Activated B cell treated with CpG ODN at 0.5 μM for 24 hours (primary cell): ENCODE results near the gene ATP6V1G2. TPM values are rescaled to one million over a fixed set of nuclear protein-coding genes. Genes with fewer than 3 reads are reported as not detected.
"Not testable (repeated sequence)": the region's sequence is repeated elsewhere in the genome, so short reads cannot be mapped to it uniquely, and the experiment has no call there.

ENCODE experiments used
- ATAC-seq: fragments of 200-7000 bp; cut with Tn5 transposase; one replicate; pipeline ENCODE4 v1.10.0; 2021; ENCODE audit warnings: low read depth, mild to moderate bottlenecking, moderate library complexity
- CTCF ChIA-PET: fragments of 350-600 bp; sonication (Branson Sonifier 250); formaldehyde crosslinking; loops from one replicate; lab custom pipeline; 2021; ENCODE audit warnings: antibody characterized with exemption; lab: Charles Lee
- POLR2A ChIA-PET: fragments of 350-600 bp; sonication (Branson Sonifier 250); formaldehyde crosslinking; loops from one replicate; lab custom pipeline; 2021; ENCODE audit warnings: antibody characterized with exemption; lab: Charles Lee
- DNase-seq: peaks from one replicate; pipeline ENCODE4 v3.0.0; 2022
- H3K27ac Mint-ChIP-seq: one replicate; pipeline ENCODE4 v1.8.0; 2020; ENCODE audit warnings: mixed read lengths
- H3K27me3 Mint-ChIP-seq: one replicate; pipeline ENCODE4 v1.8.0; 2021; ENCODE audit warnings: mixed read lengths
- H3K36me3 Mint-ChIP-seq: one replicate; pipeline ENCODE4 v1.8.0; 2021; ENCODE audit warnings: low read depth, mixed read lengths
- H3K4me1 Mint-ChIP-seq: one replicate; pipeline ENCODE4 v1.8.0; 2021; ENCODE audit warnings: mixed read lengths
- H3K4me3 Mint-ChIP-seq: one replicate; pipeline ENCODE4 v1.8.0; 2020; ENCODE audit warnings: mild to moderate bottlenecking, mixed read lengths
- H3K9me3 Mint-ChIP-seq: one replicate; pipeline ENCODE4 v1.8.0; 2020; ENCODE audit warnings: mixed read lengths
- CTCF ChIP-seq: fragments of 200-600 bp; IDR thresholded peaks from one replicate; pipeline ENCODE4 v1.8.0; 2022; ENCODE audit warnings: antibody characterized with exemption, mild to moderate bottlenecking
- intact Hi-C: fragments of 100-400 bp; cut with micrococcal nuclease; formaldehyde crosslinking; loops from one replicate; pipeline ENCODE4 v1.15.1; 2024
- total RNA-seq: library from RNA; stranded (reverse); gene quantifications from 2 replicates; pipeline ENCODE4 v1.2.3, GENCODE V29; 2022

ATP6V1G2 gene
- total RNA-seq, 1 donor from 2014 or later = 1.9 TPM

- DNase-seq (no peak), ATAC-seq (no peak)
- no peak overlapping the region for H3K27ac Mint-ChIP-seq
- peaks cover 22% of the 10 kb centered on the region for H3K36me3 Mint-ChIP-seq
- CTCF ChIA-PET = interaction anchor here (1.0 kb wide), 1 partner anchor 159 kb away, joined by 3 read pairs; no protein-coding TSS in a partner anchor
- H3K9me3 Mint-ChIP-seq = no peaks in the 10 kb centered on the region
- intact Hi-C loops = no loop called here
- H3K4me1 Mint-ChIP-seq = no peaks in the 10 kb centered on the region
- TF ChIP-seq CTCF = no peak
- POLR2A ChIA-PET = interaction anchor here (1.3 kb wide), 1 partner anchor 31 kb away, joined by 4 read pairs; no protein-coding TSS in a partner anchor
- H3K4me3 Mint-ChIP-seq = no peak overlapping the region
- H3K27me3 Mint-ChIP-seq = no peaks in the 10 kb centered on the region
These were observed 20.3 kb downstream of the ATP6V1G2 start for GRCh38 chr6:31525932-31526591.

GRCh38 chr6:31525553-31525931 is 20.9 kb downstream of the ATP6V1G2 start:
- POLR2A ChIA-PET = no interaction called here
- no peaks in the 10 kb centered on the region for H3K9me3 Mint-ChIP-seq
- TF ChIP-seq CTCF = no peak
- DNase-seq (no peak), ATAC-seq (no peak)
- H3K27me3 Mint-ChIP-seq = no peaks in the 10 kb centered on the region
- H3K4me3 Mint-ChIP-seq = no peak overlapping the region
- no peak overlapping the region for H3K27ac Mint-ChIP-seq
- H3K4me1 Mint-ChIP-seq = no peaks in the 10 kb centered on the region
- peaks cover 17% of the 10 kb centered on the region for H3K36me3 Mint-ChIP-seq
- CTCF ChIA-PET = no interaction called here
- intact Hi-C loops = no loop called here

GRCh38 chr6:31521835-31522234 is 24.6 kb downstream of the ATP6V1G2 start:
- ChIA-PET CTCF (no interaction called here), POLR2A (no interaction called here)
- Mint-ChIP-seq H3K9me3 (no peaks in the 10 kb centered on the region), H3K4me3 (no peak overlapping the region), H3K36me3 (no peaks in the 10 kb centered on the region), H3K27ac (no peak overlapping the region), H3K27me3 (peaks cover 4% of the 10 kb centered on the region), H3K4me1 (no peaks in the 10 kb centered on the region)
- ATAC-seq (no peak), DNase-seq (no peak)
- intact Hi-C loops = no loop called here
- no peak for TF ChIP-seq CTCF

- DNase-seq = no peak
- ChIA-PET POLR2A (interaction anchor here (0.6 to 0.7 kb wide), 2 partner anchors 18 to 438 kb away, joined by 3 read pairs; no protein-coding TSS in a partner anchor), CTCF (no interaction called here)
- no peak for ATAC-seq
- Mint-ChIP-seq H3K36me3 (peaks cover 26% of the 10 kb centered on the region), H3K4me1 (no peaks in the 10 kb centered on the region), H3K27me3 (no peaks in the 10 kb centered on the region), H3K27ac (no peak overlapping the region), H3K4me3 (no peak overlapping the region), H3K9me3 (no peaks in the 10 kb centered on the region)
- intact Hi-C loops = no loop called here
- no peak for TF ChIP-seq CTCF
These were observed 32.8 kb downstream of the ATP6V1G2 start for GRCh38 chr6:31513456-31514165.

- TF ChIP-seq CTCF = no peak
- CTCF ChIA-PET = no interaction called here
- H3K27me3 Mint-ChIP-seq = no peaks in the 10 kb centered on the region
- POLR2A ChIA-PET = interaction anchor here (0.6 kb wide), 1 partner anchor 11 kb away, joined by 3 read pairs; no protein-coding TSS in a partner anchor
- ATAC-seq (no peak), DNase-seq (no peak)
- no peak overlapping the region for H3K4me3 Mint-ChIP-seq
- no peak overlapping the region for H3K27ac Mint-ChIP-seq
- peaks cover 4% of the 10 kb centered on the region for H3K4me1 Mint-ChIP-seq
- H3K9me3 Mint-ChIP-seq = no peaks in the 10 kb centered on the region
- intact Hi-C loops = no loop called here
- peaks cover 61% of the 10 kb centered on the region for H3K36me3 Mint-ChIP-seq
These were observed 36.4 kb downstream of the ATP6V1G2 start for GRCh38 chr6:31510007-31510406.

GRCh38 chr6:31509036-31509435 is 37.4 kb downstream of the ATP6V1G2 start:
- CTCF ChIA-PET, intact Hi-C loops, ATAC-seq, H3K9me3 Mint-ChIP-seq, POLR2A ChIA-PET, H3K4me1 Mint-ChIP-seq, H3K27ac Mint-ChIP-seq, H3K27me3 Mint-ChIP-seq, DNase-seq, H3K4me3 Mint-ChIP-seq: not testable (repeated sequence)
- H3K36me3 Mint-ChIP-seq = peaks cover 64% of the 10 kb centered on the region
